NT2/D1 (cell line): ENCODE measurements around the gene ATP5F1C.
"Not testable (repeated sequence)": the region's sequence is repeated elsewhere in the genome, so short reads cannot be mapped to it uniquely, and the experiment has no call there.

ENCODE experiments used
- DNase-seq: peaks from one replicate; pipeline ENCODE4 v3.0.0-alpha.2; 2011; ENCODE audit warnings: low read depth, low spot score
- H3K27me3 ChIP-seq: 2 replicates; pipeline ENCODE4 v1.6.0; 2011; ENCODE audit warnings: mild to moderate bottlenecking; ENCODE audit not compliant: insufficient read length, insufficient read depth
- H3K36me3 ChIP-seq: 2 replicates; pipeline ENCODE4 v1.6.1; 2011; ENCODE audit warnings: mild to moderate bottlenecking, low read length, mixed read lengths; ENCODE audit not compliant: insufficient read depth, insufficient read length
- H3K4me1 ChIP-seq: 2 replicates; pipeline ENCODE4 v1.5.1; 2011; ENCODE audit not compliant: insufficient read depth, insufficient read length
- H3K4me3 ChIP-seq: 2 replicates; pipeline ENCODE4 v1.5.1; 2011; ENCODE audit warnings: low read depth; ENCODE audit not compliant: insufficient read length
- H3K9ac ChIP-seq: 2 replicates; pipeline ENCODE4 v1.6.0; 2011; ENCODE audit warnings: low read depth; ENCODE audit not compliant: insufficient read length
- H3K9me3 ChIP-seq: 2 replicates; pipeline ENCODE4 v1.5.1; 2011; ENCODE audit warnings: mild to moderate bottlenecking, low read length; ENCODE audit not compliant: insufficient read depth
- SUZ12 ChIP-seq: IDR thresholded peaks from 2 replicates; pipeline ENCODE4 v1.6.1; 2011; ENCODE audit not compliant: insufficient read length, insufficient read depth; ENCODE audit errors: extremely low read depth
- YY1 ChIP-seq: IDR thresholded peaks from 2 replicates; pipeline ENCODE4 v1.6.1; 2011; ENCODE audit not compliant: insufficient read length, insufficient read depth
- ZNF274 ChIP-seq: IDR thresholded peaks from 2 replicates; pipeline ENCODE4 v1.6.1; 2011; ENCODE audit warnings: mild to moderate bottlenecking, low read depth, low read length

ATP5F1C gene

DNA sequence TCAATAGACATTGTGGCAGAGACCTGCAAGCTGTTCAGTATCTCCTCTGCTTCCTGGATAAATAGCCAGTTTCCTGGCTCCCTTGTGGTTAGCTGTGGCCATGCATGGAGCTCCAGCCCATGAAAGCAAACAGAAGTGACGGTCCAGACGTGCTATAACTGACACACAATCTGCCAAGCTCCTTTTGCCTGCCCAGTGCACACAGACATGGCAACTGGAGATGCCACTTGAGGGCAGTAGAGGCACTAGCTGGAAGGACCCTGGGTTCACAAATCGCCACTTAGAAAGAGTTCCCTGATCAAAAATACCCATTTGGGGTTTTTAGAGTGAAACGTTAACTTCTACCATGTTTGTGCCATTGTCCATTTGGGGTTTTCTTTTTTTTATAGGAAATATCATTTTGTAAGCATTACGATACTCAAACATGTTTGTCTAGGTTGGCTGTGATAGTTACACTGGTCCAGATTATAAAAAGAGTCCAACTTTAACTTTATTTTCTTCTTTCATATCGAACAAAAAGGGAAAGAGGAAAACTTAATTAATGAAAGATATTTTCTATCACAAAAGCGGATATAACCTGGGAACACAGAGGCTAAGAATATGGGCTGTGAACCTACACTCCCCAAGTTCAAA is 31.5 kb upstream of the ATP5F1C start:
- no peak for TF ChIP-seq SUZ12
- no peak for TF ChIP-seq ZNF274
- TF ChIP-seq YY1, result no peak
- H3K4me3 ChIP-seq, result no peak overlapping the region
- peaks cover 72% of the 10 kb centered on the region for H3K36me3 ChIP-seq
- no peak for DNase-seq
- H3K27me3 ChIP-seq, result no peaks in the 10 kb centered on the region
- no peaks in the 10 kb centered on the region for H3K9me3 ChIP-seq
- H3K4me1 ChIP-seq, result no peaks in the 10 kb centered on the region
- no peak overlapping the region for H3K9ac ChIP-seq

DNA sequence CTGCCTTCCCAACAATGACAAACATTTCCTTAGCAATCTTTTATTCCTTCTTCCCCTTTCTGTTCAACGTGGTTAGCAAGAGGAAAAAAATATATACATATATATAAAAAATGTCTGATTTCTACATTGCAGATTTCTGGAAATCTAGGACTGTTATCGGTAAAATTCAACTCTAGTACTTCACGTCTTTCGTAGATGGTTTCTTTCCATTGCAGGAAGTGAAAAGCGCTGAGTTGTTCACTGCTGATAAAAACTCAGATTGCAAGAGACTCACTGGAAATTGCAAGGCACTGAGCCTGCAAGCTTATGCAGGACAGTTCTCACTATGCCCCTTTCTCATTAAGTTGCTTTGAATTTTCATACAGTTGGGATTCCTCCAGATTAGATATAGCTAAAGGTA is 24.0 kb upstream of the ATP5F1C start:
- H3K27me3 ChIP-seq, result no peaks in the 10 kb centered on the region
- H3K4me1 ChIP-seq, result no peaks in the 10 kb centered on the region
- no peak for DNase-seq
- H3K9ac ChIP-seq, result no peak overlapping the region
- no peak for TF ChIP-seq ZNF274
- no peak for TF ChIP-seq SUZ12
- TF ChIP-seq YY1, result no peak
- H3K4me3 ChIP-seq, result no peak overlapping the region
- no peaks in the 10 kb centered on the region for H3K9me3 ChIP-seq
- peaks cover 71% of the 10 kb centered on the region for H3K36me3 ChIP-seq

DNA sequence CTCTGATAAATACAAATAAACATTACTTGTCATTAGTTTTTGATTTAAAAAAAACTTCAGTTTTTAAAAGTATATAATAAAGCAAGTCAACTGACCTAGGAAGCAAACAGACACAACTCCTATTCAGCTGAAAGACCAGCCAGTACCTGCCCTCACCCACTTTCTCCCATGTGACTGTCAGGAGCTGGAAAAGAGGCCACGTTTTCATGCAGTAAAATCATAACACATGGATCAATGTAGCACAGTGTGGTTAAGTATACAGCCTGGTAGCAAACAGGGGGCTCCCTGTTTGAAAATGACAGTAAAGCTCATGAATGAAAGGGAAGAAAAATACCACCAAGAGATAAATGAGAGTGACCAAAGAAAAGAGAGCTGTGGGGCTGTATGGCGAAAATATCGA is 21.7 kb upstream of the ATP5F1C start:
- no peaks in the 10 kb centered on the region for H3K4me1 ChIP-seq
- no peaks in the 10 kb centered on the region for H3K27me3 ChIP-seq
- H3K9me3 ChIP-seq, result no peaks in the 10 kb centered on the region
- DNase-seq, result no peak
- TF ChIP-seq SUZ12 (no peak), YY1 (no peak), ZNF274 (no peak)
- H3K9ac ChIP-seq, result no peak overlapping the region
- peaks cover 64% of the 10 kb centered on the region for H3K36me3 ChIP-seq
- H3K4me3 ChIP-seq, result no peak overlapping the region

GRCh38 chr10:7767209-7767608 is 20.8 kb upstream of the ATP5F1C start:
- peaks cover 64% of the 10 kb centered on the region for H3K36me3 ChIP-seq
- no peaks in the 10 kb centered on the region for H3K27me3 ChIP-seq
- no peaks in the 10 kb centered on the region for H3K9me3 ChIP-seq
- no peaks in the 10 kb centered on the region for H3K4me1 ChIP-seq
- no peak for TF ChIP-seq YY1
- no peak for TF ChIP-seq ZNF274
- TF ChIP-seq SUZ12, result no peak
- no peak for DNase-seq
- no peak overlapping the region for H3K4me3 ChIP-seq
- no peak overlapping the region for H3K9ac ChIP-seq

- Histone ChIP-seq H3K27me3 (no peaks in the 10 kb centered on the region), H3K36me3 (peaks cover 66% of the 10 kb centered on the region), H3K4me3 (no peak overlapping the region), H3K4me1 (no peaks in the 10 kb centered on the region), H3K9me3 (no peaks in the 10 kb centered on the region), H3K9ac (no peak overlapping the region)
- TF ChIP-seq YY1 (no peak), ZNF274 (no peak)
- DNase-seq, result no peak
These were observed 19.6 kb upstream of the ATP5F1C start for GRCh38 chr10:7768417-7768816.

DNA sequence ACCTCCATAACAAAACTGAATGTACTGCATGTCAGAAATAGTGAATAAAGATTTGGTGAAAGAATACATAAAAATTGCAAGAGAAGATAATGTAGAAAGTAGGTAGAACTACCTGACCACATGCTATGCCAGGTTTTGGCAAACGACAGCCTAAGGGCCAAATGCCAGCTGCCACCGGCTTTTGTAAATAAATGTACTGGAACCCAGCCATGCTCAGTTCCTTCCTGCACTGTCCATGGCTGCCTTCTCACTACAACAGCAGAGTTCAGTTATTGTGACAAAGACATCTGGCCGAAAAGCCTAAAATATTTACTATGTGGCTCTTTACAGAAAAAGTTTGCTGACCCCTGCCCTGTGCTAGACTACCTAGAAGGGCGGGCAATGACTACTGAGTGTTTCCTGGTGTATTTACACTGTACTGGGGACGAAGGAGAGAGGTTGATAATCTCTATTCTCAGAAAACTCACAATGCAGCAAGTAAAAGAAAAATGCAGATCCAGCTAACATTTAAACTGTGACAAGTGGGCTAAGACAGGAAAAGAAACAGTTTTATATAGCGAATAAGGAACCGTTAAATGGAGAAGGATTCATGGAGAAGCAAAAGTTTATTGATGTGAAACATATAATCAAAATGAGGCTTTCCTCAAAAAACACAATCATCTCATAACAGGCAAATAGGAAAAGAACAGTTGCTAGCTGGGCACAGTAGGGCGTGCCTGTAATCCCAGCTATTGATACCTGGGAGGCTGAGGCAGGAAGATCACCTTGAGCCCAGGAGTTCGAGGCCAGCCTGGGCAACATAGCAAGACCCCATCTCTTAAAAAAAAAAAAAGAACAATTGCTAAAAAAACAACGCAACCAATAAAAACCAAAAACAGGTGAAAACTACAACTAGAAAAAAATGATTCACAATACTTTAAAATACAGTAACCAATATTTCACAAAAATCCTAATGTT is 13.9 kb upstream of the ATP5F1C start:
- H3K4me1 ChIP-seq, result no peaks in the 10 kb centered on the region

GRCh38 chr10:7776777-7777176 is 11.2 kb upstream of the ATP5F1C start:
- TF ChIP-seq YY1 (no peak), ZNF274 (no peak), SUZ12 (no peak)
- Histone ChIP-seq H3K27me3 (no peaks in the 10 kb centered on the region), H3K9me3 (no peaks in the 10 kb centered on the region), H3K4me3 (no peak overlapping the region), H3K36me3 (peaks cover 71% of the 10 kb centered on the region), H3K9ac (no peak overlapping the region), H3K4me1 (no peaks in the 10 kb centered on the region)
- no peak for DNase-seq

More for the DNA sequence above, 13.9 kb upstream of the ATP5F1C start:
- Histone ChIP-seq H3K9me3 (no peaks in the 10 kb centered on the region), H3K9ac (no peak overlapping the region), H3K4me3 (no peak overlapping the region), H3K36me3 (peaks cover 67% of the 10 kb centered on the region), H3K27me3 (no peaks in the 10 kb centered on the region)
- TF ChIP-seq SUZ12 (no peak), ZNF274 (no peak), YY1 (no peak)
- no peak for DNase-seq

DNA sequence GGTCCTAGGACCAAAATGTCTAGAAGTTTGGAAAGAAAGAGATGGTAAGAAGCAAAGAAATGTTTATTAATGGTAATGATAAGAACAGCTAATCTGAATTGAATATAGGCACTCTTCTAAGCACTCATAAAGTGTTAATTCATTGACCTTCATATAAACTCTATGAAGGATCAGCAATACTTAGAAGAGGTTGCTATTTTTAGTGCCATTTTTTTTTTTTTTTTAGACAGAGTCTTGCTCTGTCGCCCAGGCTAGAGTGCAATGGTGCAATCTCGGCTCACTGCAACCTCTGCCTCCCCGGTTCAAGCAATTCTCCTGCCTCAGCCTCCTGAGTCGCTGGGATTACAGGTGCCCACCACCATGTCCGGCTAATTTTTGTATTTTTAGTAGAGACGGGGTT is 5.8 kb upstream of the ATP5F1C start:
- DNase-seq, H3K4me3 ChIP-seq, H3K27me3 ChIP-seq, H3K9me3 ChIP-seq, H3K9ac ChIP-seq, H3K4me1 ChIP-seq: not testable (repeated sequence)
- peaks cover 40% of the 10 kb centered on the region for H3K36me3 ChIP-seq
